Gastroesophageal sphincter (tissue), 4 donors: ENCODE measurements around the gene R3HDM2. TPM values are rescaled to one million over a fixed set of nuclear protein-coding genes. Genes with fewer than 3 reads are reported as not detected.

ENCODE experiments used
- ATAC-seq: fragments of 150-250 bp; one replicate; pipeline ENCODE4 v1.9.1; 2016; ENCODE audit warnings: mild to moderate bottlenecking, moderate library complexity
- H3K27ac ChIP-seq, 4 donors: fragments of 200-600 bp; sonication (generic) in 3 of 4; 1 replicate in 3 of 4; 2 replicates in 1 of 4; pipeline ENCODE4 v1.5.1; 2016 to 2019
- H3K27me3 ChIP-seq: fragments of 200-600 bp; sonication (generic); one replicate; pipeline ENCODE4 v1.5.1; 2019
- H3K36me3 ChIP-seq, 2 donors: fragments of 200-600 bp; sonication (generic); one replicate each; pipeline ENCODE4 v1.5.1; 2019; ENCODE audit warnings: control low read depth in 1 of 2
- H3K4me1 ChIP-seq, 3 donors: fragments of 200-600 bp; sonication (generic); 1 replicate in 2 of 3; 2 replicates in 1 of 3; pipeline ENCODE4 v1.5.1; 2016 to 2019; ENCODE audit warnings: control low read depth in 2 of 3
- H3K4me3 ChIP-seq, 2 donors: fragments of 200-600 bp; sonication (generic); one replicate each; pipeline ENCODE4 v1.5.1; 2019; ENCODE audit warnings: mild to moderate bottlenecking in 1 of 2, moderate library complexity in 1 of 2
- H3K9me3 ChIP-seq, 3 donors: fragments of 200-600 bp; sonication (generic); one replicate each; pipeline ENCODE4 v1.5.1; 2017 to 2019; ENCODE audit warnings: control low read depth in 2 of 3
- EP300 ChIP-seq: sonication (generic); formaldehyde crosslinking; IDR thresholded peaks from one replicate; pipeline ENCODE4 v1.6.1; 2017; ENCODE audit warnings: antibody characterized with exemption, mild to moderate bottlenecking
- POLR2A ChIP-seq, 2 donors: fragments of 450-650 bp; IDR thresholded peaks; one replicate each; pipeline ENCODE4 v1.6.1; 2017; ENCODE audit warnings: antibody characterized with exemption in 2 of 2, mild to moderate bottlenecking in 2 of 2, moderate library complexity in 1 of 2
- POLR2AphosphoS5 ChIP-seq: sonication (generic); formaldehyde crosslinking; IDR thresholded peaks from one replicate; pipeline ENCODE4 v1.6.1; 2017; ENCODE audit warnings: antibody characterized with exemption
- WGBS, 2 donors: methylation state at CpG; one replicate each; pipeline ENCODE4 v1.1.5; 2018; ENCODE audit warnings: low coverage in 1 of 2; 5-methylcytosine and 5-hydroxymethylcytosine counted together
- total RNA-seq, 4 donors: library from RNA; depleted of rRNA; stranded (reverse); fragments of >200 nt; gene quantifications; one replicate each; pipeline ENCODE4 v1.1.0, GENCODE V29; 2016
- TF ChIP-seq, protein P1 (sequence below), 4 experiments: fragments of 200-600 bp in 2 of 4; fragments of 450-650 bp in 2 of 4; sonication (generic) in 1 of 4; IDR thresholded peaks; one replicate each; pipeline ENCODE4 v1.5.1; 2017 to 2019; ENCODE audit warnings: antibody characterized with exemption in 4 of 4, mild to moderate bottlenecking in 2 of 4, moderate library complexity in 2 of 4

The R3HDM2 gene
- total RNA-seq, 4 donors from 2014 or later, result 38.0 to 60.1 (median 45.9) TPM

DNA sequence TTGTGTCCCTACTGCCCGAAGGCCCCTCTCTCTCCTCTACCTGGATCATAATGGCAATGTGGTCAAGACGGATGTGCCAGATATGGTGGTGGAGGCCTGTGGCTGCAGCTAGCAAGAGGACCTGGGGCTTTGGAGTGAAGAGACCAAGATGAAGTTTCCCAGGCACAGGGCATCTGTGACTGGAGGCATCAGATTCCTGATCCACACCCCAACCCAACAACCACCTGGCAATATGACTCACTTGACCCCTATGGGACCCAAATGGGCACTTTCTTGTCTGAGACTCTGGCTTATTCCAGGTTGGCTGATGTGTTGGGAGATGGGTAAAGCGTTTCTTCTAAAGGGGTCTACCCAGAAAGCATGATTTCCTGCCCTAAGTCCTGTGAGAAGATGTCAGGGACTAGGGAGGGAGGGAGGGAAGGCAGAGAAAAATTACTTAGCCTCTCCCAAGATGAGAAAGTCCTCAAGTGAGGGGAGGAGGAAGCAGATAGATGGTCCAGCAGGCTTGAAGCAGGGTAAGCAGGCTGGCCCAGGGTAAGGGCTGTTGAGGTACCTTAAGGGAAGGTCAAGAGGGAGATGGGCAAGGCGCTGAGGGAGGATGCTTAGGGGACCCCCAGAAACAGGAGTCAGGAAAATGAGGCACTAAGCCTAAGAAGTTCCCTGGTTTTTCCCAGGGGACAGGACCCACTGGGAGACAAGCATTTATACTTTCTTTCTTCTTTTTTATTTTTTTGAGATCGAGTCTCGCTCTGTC lies 26.1 kb upstream of the R3HDM2 start:
- peaks cover 17% of the 10 kb centered on the region for H3K27me3 ChIP-seq
- H3K27ac ChIP-seq, result no peak overlapping the region
- no peaks in the 10 kb centered on the region for H3K36me3 ChIP-seq
- H3K4me3 ChIP-seq, result no peak overlapping the region
- no peak for TF ChIP-seq POLR2AphosphoS5
- TF ChIP-seq, protein P1, sequence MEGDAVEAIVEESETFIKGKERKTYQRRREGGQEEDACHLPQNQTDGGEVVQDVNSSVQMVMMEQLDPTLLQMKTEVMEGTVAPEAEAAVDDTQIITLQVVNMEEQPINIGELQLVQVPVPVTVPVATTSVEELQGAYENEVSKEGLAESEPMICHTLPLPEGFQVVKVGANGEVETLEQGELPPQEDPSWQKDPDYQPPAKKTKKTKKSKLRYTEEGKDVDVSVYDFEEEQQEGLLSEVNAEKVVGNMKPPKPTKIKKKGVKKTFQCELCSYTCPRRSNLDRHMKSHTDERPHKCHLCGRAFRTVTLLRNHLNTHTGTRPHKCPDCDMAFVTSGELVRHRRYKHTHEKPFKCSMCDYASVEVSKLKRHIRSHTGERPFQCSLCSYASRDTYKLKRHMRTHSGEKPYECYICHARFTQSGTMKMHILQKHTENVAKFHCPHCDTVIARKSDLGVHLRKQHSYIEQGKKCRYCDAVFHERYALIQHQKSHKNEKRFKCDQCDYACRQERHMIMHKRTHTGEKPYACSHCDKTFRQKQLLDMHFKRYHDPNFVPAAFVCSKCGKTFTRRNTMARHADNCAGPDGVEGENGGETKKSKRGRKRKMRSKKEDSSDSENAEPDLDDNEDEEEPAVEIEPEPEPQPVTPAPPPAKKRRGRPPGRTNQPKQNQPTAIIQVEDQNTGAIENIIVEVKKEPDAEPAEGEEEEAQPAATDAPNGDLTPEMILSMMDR (IDR thresholded peaks at IDR 0.05), result no peak
- TF ChIP-seq EP300, result no peak
- no peak for TF ChIP-seq POLR2A (IDR thresholded peaks at IDR 0.05)
- no peak for ATAC-seq
- WGBS, 2 donors, result 89 to 93% methylated on average over 4 of the region's 6 CpGs
- H3K9me3 ChIP-seq, result no peaks in the 10 kb centered on the region
- peaks cover 0 to 44% (median 15%) of the 10 kb centered on the region in 3 donors for H3K4me1 ChIP-seq

DNA sequence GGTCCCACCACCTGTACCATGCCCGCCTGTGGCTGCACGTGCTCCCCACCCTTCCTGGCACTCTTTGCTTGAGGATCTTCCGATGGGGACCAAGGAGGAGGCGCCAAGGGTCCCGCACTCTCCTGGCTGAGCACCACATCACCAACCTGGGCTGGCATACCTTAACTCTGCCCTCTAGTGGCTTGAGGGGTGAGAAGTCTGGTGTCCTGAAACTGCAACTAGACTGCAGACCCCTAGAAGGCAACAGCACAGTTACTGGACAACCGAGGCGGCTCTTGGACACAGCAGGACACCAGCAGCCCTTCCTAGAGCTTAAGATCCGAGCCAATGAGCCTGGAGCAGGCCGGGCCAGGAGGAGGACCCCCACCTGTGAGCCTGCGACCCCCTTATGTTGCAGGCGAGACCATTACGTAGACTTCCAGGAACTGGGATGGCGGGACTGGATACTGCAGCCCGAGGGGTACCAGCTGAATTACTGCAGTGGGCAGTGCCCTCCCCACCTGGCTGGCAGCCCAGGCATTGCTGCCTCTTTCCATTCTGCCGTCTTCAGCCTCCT lies 25.4 kb upstream of the R3HDM2 start:
- Histone ChIP-seq H3K4me1 (peaks cover 0 to 37% (median 14%) of the 10 kb centered on the region in 3 donors), H3K36me3 (no peaks in the 10 kb centered on the region), H3K4me3 (no peak overlapping the region), H3K9me3 (no peaks in the 10 kb centered on the region), H3K27ac (no peak overlapping the region), H3K27me3 (peaks cover 15% of the 10 kb centered on the region)
- TF ChIP-seq EP300, result no peak
- TF ChIP-seq, protein P1 (IDR thresholded peaks at IDR 0.05), result peak in 2 of 4 experiments; percentile 11 to 43
- WGBS, 2 donors, result 12 to 15% methylated on average over 3 to 7 of the region's 15 CpGs
- ATAC-seq, result no peak

DNA sequence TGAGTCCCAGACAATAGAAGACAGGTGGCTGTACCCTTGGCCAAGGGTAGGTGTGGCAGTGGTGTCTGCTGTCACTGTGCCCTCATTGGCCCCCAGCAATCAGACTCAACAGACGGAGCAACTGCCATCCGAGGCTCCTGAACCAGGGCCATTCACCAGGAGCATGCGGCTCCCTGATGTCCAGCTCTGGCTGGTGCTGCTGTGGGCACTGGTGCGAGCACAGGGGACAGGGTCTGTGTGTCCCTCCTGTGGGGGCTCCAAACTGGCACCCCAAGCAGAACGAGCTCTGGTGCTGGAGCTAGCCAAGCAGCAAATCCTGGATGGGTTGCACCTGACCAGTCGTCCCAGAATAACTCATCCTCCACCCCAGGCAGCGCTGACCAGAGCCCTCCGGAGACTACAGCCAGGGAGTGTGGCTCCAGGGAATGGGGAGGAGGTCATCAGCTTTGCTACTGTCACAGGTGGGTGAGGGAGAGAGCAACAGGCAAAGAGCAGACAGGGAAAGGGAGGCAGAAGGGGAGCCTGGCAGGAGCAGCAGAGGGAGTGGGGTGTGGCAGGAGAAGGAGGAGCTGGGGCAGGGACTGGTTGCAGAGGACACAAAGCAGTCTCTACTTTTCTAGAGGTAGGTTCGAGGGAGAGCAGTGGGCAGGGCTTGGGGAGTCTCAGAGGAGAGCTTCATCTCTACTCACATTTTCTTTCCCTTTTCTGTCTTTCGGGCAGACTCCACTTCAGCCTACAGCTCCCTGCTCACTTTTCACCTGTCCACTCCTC lies 24.7 kb upstream of the R3HDM2 start:
- ATAC-seq, result no peak

DNA sequence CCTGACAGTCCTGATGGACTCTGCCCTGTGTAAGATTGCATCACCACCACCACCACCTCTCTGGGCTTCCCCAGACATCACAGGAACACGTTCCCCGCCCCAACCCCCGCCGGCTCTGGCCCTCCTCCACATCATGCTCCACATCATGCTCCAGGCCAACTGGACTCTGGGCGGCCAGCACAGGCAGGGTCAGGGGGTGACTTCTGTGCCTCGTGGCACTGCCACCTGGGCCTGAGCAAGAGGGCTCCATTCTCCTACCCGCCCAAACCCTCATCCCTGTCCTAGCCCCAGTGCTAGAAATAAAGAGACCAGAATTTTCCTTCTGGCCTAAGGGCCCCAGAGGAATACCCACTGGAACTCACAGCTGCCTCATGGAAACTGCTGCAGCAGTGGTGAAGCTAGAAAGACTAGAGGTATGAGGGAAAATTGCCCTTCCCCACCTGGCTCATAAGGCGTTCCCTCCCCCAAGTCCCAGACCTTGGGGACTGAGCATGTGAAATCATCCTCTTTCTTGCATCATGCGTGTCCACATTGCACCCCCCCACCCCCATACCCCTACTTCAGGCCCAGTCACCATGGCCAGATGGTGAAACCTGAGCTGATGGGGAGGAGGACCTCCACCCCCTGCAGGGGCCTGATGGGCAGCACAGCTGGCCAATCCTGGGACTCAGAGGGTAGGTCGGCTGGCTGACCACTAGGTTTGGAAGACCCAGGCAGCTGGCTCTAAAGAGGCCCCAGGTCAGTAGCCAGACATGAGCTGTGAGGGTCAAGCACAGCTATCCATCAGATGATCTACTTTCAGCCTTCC lies 23.9 kb upstream of the R3HDM2 start, which contains the start of gene INHBE:
INHBE (plus strand) TSS at position 742 of the 808 bp plus-strand sequence. CDS start 230 bp downstream, outside the sequence.
- no peak for TF ChIP-seq POLR2AphosphoS5
- TF ChIP-seq EP300, result no peak
- TF ChIP-seq, protein P1 (IDR thresholded peaks at IDR 0.05), result no peak
- Histone ChIP-seq H3K9me3 (no peaks in the 10 kb centered on the region), H3K27ac (no peak within 1 kb of the TSS), H3K27me3 (peaks cover 7% of the 10 kb centered on the region), H3K36me3 (no peaks in the 10 kb centered on the region), H3K4me1 (peaks cover 0 to 23% (median 0%) of the 10 kb centered on the region in 3 donors), H3K4me3 (no peak within 1 kb of the TSS)
- WGBS, 2 donors, result 48% methylated on average over 4 of the region's 10 CpGs; no CpG with 5 or more reads in 1 of the 2 donors
- no peak for ATAC-seq

More for the DNA sequence above, 24.7 kb upstream of the R3HDM2 start:
- Histone ChIP-seq H3K36me3 (no peaks in the 10 kb centered on the region), H3K9me3 (no peaks in the 10 kb centered on the region), H3K4me1 (peaks cover 0 to 31% (median 7%) of the 10 kb centered on the region in 3 donors), H3K27me3 (peaks cover 9% of the 10 kb centered on the region), H3K4me3 (no peak overlapping the region), H3K27ac (no peak overlapping the region)
- TF ChIP-seq, protein P1 (IDR thresholded peaks at IDR 0.05), result no peak
- no peak for TF ChIP-seq POLR2AphosphoS5
- no peak for TF ChIP-seq EP300
- no peak for TF ChIP-seq POLR2A (IDR thresholded peaks at IDR 0.05)
- 23% methylated on average over 2 of the region's 10 CpGs; no CpG with 5 or more reads in 1 of the 2 donors for WGBS, 2 donors
